ENCODE measurements around the gene WNT4. TPM values are rescaled to one million over a fixed set of nuclear protein-coding genes. Genes with fewer than 3 reads are reported as not detected.

WNT4 gene
- total RNA-seq: 1 to 10 TPM in 1 of 4 donors, under 1 TPM in 1, not detected in 2; 0.42 to 1.1 TPM

- Histone ChIP-seq H3K4me3 (peak within 1 kb of the TSS; percentile 54 to 77 (median 62)), H3K9me3 (no peaks in the 10 kb centered on the region), H3K36me3 (no peaks in the 10 kb centered on the region), H3K4me1 (peaks cover 6% of the 10 kb centered on the region in 2 donors), H3K27me3 (no peaks in the 10 kb centered on the region), H3K27ac (peak within 1 kb of the TSS; percentile 57 to 66 (median 60))
- in situ Hi-C loops (cut with MboI; ENCODE audit: low sequenced_read_pairs in 4 of 4) (no loop called here), intact Hi-C loops (cut with DNase I; ENCODE audit: low total_unique reads) (loop anchor here (2.0 kb wide), 2 partner anchors 91 to 273 kb away; partner anchors contain the start of gene CDC42)
- DNase-seq: no peak
- peak; percentile 57 to 73 for ATAC-seq
- peak in 3 of 5 experiments; percentile 28 to 57 (median 33) for TF ChIP-seq CTCF (IDR thresholded peaks at IDR 0.05 in 4 of 5, conservative IDR thresholded peaks at IDR 0.05 in 1 of 5)
- no peak for TF ChIP-seq POLR2A (IDR thresholded peaks at IDR 0.05)
Measured at GRCh38 chr1:22143065-22144033, at the start of gene WNT4. TSS of gene WNT4 (minus strand) at chr1:22143097. CDS start at chr1:22142922, 175 bp downstream.

GRCh38 chr1:22190731-22191130, 47.8 kb upstream of the WNT4 start:
- no peaks in the 10 kb centered on the region for H3K4me1 ChIP-seq
- in situ Hi-C loops (cut with MboI; ENCODE audit: low sequenced_read_pairs in 4 of 4) (no loop called here), intact Hi-C loops (cut with DNase I; ENCODE audit: low total_unique reads) (no loop called here)
- no peak for TF ChIP-seq POLR2A (IDR thresholded peaks at IDR 0.05)
- no peak for TF ChIP-seq CTCF (IDR thresholded peaks at IDR 0.05 in 4 of 5, conservative IDR thresholded peaks at IDR 0.05 in 1 of 5)
- H3K27ac ChIP-seq: no peak overlapping the region
- H3K36me3 ChIP-seq: no peaks in the 10 kb centered on the region
- no peaks in the 10 kb centered on the region for H3K9me3 ChIP-seq
- DNase-seq (no peak), ATAC-seq (no peak)
- peaks cover 0 to 9% (median 2%) of the 10 kb centered on the region in 3 donors for H3K27me3 ChIP-seq
- no peak overlapping the region for H3K4me3 ChIP-seq

- intact Hi-C loops (cut with DNase I; ENCODE audit: low total_unique reads) (no loop called here), in situ Hi-C loops (cut with MboI; ENCODE audit: low sequenced_read_pairs in 4 of 4) (no loop called here)
- no peak for DNase-seq
- Histone ChIP-seq H3K9me3 (no peaks in the 10 kb centered on the region), H3K27me3 (peaks cover 3 to 10% (median 7%) of the 10 kb centered on the region in 3 donors), H3K4me3 (no peak overlapping the region), H3K36me3 (no peaks in the 10 kb centered on the region), H3K4me1 (no peaks in the 10 kb centered on the region), H3K27ac (no peak overlapping the region)
- TF ChIP-seq CTCF (IDR thresholded peaks at IDR 0.05 in 4 of 5, conservative IDR thresholded peaks at IDR 0.05 in 1 of 5): no peak
- TF ChIP-seq POLR2A (IDR thresholded peaks at IDR 0.05): no peak
- no peak for ATAC-seq
Measured at GRCh38 chr1:22190251-22190650, 47.4 kb upstream of the WNT4 start.

GRCh38 chr1:22189619-22190018, 46.7 kb upstream of the WNT4 start:
- DNase-seq: no peak
- TF ChIP-seq CTCF (IDR thresholded peaks at IDR 0.05 in 4 of 5, conservative IDR thresholded peaks at IDR 0.05 in 1 of 5): no peak
- in situ Hi-C loops (cut with MboI; ENCODE audit: low sequenced_read_pairs in 4 of 4) (no loop called here), intact Hi-C loops (cut with DNase I; ENCODE audit: low total_unique reads) (no loop called here)
- Histone ChIP-seq H3K9me3 (no peaks in the 10 kb centered on the region), H3K27ac (no peak overlapping the region), H3K4me1 (no peaks in the 10 kb centered on the region), H3K27me3 (peaks cover 9 to 14% (median 10%) of the 10 kb centered on the region in 3 donors), H3K4me3 (no peak overlapping the region), H3K36me3 (no peaks in the 10 kb centered on the region)
- no peak for ATAC-seq

All from gastrocnemius medialis (tissue), 4 donors.